ENCODE data around the gene RIPK4.

Gene RIPK4

DNA sequence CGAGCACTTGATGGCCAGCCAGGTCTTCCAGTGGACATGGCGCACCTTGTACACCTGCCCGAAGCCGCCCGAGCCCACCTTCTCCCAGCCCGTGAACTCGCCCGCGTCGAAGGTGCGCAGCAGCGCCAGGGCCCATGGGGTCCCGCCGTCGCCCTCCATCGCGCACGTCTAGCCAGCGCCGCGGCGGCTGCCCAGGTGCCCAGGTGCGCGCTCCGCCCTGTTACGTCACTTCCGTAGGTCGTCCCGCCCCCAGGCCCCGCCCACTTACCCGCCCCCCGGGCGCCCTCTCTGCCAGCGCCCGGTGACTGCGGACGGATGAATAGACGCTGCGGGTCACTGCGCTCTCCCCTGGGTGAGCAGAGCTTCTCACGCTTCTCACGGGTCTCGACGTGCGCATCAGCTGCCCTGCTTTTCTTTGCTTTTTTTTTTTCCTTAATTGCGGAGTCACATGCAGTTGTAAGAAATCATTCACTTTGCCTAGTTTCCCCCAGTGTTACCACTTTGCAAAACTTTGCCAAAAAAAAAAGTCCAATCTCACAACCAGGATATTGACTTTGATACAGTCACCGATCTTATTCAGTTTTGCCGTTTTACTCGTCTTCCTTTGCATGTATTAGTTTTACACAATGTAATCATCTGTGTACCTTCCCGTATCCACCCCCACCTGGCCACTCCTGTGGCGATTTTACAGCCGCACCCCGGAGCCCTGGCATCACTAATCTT, at the start of gene RIPK4:
TSS of gene RIPK4 (minus strand) at position 170 of the 723 bp plus-strand sequence. CDS start at position 159, 11 bp downstream.
- TF ChIP-seq, protein P1, sequence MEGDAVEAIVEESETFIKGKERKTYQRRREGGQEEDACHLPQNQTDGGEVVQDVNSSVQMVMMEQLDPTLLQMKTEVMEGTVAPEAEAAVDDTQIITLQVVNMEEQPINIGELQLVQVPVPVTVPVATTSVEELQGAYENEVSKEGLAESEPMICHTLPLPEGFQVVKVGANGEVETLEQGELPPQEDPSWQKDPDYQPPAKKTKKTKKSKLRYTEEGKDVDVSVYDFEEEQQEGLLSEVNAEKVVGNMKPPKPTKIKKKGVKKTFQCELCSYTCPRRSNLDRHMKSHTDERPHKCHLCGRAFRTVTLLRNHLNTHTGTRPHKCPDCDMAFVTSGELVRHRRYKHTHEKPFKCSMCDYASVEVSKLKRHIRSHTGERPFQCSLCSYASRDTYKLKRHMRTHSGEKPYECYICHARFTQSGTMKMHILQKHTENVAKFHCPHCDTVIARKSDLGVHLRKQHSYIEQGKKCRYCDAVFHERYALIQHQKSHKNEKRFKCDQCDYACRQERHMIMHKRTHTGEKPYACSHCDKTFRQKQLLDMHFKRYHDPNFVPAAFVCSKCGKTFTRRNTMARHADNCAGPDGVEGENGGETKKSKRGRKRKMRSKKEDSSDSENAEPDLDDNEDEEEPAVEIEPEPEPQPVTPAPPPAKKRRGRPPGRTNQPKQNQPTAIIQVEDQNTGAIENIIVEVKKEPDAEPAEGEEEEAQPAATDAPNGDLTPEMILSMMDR (IDR thresholded peaks at IDR 0.05; ENCODE audit: control insufficient read depth, extremely low read depth, insufficient read depth), result 0 out of 2 replicates have a peak, but pooled peaks have one; percentile 2
- DNase-seq (ENCODE audit: low read depth), result peak; percentile 56
- peak within 1 kb of the TSS; percentile 69 for H3K4me3 ChIP-seq (ENCODE audit: low read depth, low read length)

DNA sequence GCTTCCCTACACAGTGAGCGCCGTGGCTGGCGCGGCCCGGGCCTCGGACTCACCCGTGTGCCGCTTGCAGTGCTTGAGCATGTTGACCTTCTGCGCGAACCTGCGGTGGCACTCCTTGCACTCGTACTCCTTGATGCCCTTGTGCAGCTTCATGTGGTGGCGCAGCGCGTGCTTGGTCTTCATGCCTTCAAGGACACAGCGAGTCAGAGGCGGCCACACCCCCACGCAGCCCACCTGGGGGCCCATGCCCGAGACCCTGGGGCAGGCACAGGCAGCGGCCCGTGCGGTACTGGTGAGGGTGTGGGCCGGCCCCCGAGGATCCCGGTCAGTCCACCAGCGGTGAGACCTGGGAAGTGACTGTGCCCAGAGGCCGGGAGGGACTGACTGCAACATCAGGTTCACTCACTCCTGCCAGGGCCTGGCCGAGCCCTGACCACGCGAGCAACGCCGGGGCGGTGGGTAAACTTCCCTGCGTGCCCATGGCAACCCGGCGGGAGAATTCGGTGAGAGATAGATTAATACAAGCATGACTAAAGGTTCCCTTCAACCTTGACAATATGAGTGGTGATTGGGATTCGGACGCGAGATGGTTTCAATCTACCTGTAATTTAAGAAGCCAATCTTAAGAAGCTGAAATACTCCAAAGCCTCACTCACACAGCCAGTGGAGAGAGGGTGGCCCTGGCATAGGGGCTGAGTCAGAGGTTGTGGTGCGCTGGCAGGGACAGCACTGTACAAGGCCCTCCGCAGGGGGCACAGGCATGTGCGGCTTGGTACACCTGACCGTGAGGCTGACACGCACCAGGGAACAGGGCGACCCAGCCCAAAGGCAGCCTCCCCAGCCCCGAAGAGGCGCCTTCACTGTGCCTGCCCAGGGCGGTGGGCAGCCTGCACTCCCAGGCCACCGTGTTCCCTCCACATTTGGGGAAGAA, 49.1 kb upstream of the RIPK4 start:
- DNase-seq (ENCODE audit: low read depth), result no peak
- TF ChIP-seq, protein P1 (IDR thresholded peaks at IDR 0.05; ENCODE audit: control insufficient read depth, extremely low read depth, insufficient read depth), result no peak
- no peak overlapping the region for H3K4me3 ChIP-seq (ENCODE audit: low read depth, low read length)

DNA sequence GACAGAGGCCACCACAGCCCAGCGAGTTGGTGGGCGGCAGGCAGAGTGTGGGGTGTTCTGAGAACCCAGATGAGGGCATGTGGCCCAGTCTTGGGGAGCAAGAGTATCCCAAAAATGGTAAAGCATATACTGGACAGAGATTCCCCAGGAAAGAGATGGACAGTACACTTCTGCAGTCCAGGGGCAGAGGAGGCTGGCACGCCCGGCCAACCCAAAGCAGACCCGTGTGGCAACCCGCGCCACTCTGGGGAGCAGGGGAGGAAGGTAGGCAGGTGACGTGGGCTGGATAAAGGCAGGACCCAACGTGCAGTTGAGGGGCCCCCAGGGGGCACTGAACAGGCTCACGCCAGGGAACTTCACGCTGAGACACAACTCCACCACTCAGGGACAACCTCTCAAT, 46.4 kb upstream of the RIPK4 start:
- DNase-seq (ENCODE audit: low read depth), result no peak
- no peak overlapping the region for H3K4me3 ChIP-seq (ENCODE audit: low read depth, low read length)
- TF ChIP-seq, protein P1 (IDR thresholded peaks at IDR 0.05; ENCODE audit: control insufficient read depth, extremely low read depth, insufficient read depth), result no peak

DNA sequence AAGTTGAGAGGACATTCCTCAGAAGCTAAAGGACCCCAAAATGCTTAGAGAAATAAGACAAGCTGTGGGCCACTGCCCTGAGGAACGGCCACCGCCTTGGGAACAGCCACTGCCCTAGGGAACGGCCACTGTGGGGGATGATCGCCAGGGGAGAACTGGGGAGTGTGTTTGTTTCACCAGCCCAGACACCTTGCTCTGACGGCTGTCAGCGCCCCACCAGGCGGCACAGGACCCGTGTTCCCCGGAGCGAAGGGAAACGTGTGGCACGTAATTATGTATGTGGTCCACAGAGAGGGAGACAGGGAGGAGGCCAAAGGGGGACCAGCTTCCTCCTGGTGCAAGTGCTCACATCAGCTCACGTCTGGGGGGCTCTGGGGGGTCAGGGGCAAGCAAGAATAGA, 45.8 kb upstream of the RIPK4 start:
- TF ChIP-seq, protein P1 (IDR thresholded peaks at IDR 0.05; ENCODE audit: control insufficient read depth, extremely low read depth, insufficient read depth), result no peak
- no peak for DNase-seq (ENCODE audit: low read depth)
- no peak overlapping the region for H3K4me3 ChIP-seq (ENCODE audit: low read depth, low read length)

DNA sequence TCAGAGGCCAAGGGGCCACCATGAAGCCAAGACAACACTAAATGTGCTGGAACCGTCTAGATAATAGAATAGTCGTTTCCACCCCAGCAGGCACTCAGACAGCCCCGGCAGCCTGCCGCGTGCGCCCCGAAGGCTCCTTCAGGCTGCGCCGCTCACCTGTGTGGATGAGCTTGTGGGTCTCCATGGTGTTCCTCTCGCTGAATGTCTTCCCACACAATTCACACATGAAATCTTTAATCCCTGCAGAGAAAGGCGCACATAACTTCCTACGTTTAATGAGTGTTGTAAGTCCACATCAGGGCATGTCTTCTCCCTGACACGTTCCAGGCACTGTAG, 43.7 kb upstream of the RIPK4 start:
- no peak overlapping the region for H3K4me3 ChIP-seq (ENCODE audit: low read depth, low read length)
- TF ChIP-seq, protein P1 (IDR thresholded peaks at IDR 0.05; ENCODE audit: control insufficient read depth, extremely low read depth, insufficient read depth), result no peak
- DNase-seq (ENCODE audit: low read depth), result no peak

DNA sequence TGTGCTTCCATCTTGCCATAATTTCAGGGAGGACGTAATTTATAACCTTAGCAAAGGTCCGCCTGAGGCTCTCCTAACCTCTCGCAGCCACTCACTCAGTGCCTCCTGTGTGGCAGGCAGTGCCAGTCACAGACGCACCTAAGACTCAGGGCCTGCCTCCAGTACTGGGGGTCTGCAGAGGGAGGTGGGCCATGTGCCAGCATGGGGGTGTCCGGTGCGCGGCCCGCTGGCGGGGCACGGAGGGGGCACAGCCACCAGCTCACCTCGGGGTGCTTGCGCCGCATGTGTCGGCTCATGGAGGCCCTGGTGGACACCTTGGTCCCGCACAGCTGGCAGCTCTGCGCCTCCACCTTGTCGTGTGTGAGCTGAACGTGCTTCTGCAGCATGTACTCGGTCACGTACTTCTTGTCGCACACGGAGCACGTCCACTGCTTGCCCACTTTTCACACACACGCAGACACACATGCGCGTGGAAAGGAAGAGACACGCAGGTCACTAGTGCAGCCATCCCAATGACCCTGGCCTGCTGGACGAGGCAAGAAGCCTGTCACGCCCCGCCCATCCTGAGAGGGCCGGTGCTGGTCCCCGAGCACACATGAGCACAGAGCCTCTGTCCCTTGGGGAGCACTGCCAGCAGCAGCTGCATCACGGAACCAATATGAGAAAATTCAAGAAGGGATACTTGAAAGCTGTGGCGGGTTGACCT, 43.2 kb upstream of the RIPK4 start:
- TF ChIP-seq, protein P1 (IDR thresholded peaks at IDR 0.05; ENCODE audit: control insufficient read depth, extremely low read depth, insufficient read depth), result no peak
- no peak for DNase-seq (ENCODE audit: low read depth)
- H3K4me3 ChIP-seq (ENCODE audit: low read depth, low read length), result no peak overlapping the region
